Fibroblast of lung (primary cell): ENCODE measurements around the gene HTD2.

Source experiments
- EZH2 ChIP-seq: IDR thresholded peaks from 2 replicates; pipeline ENCODE4 v1.5.1; 2012; ENCODE audit warnings: low read length, control low read depth, mild to moderate bottlenecking; ENCODE audit errors: missing control alignments
- TF ChIP-seq, protein P1 (sequence below), 2 donors: IDR thresholded peaks in 1 of 2; conservative IDR thresholded peaks in 1 of 2; 1 replicate in 1 of 2; 2 replicates in 1 of 2; pipeline ENCODE4 v1.5.1; 2011 to 2012; ENCODE audit warnings: low read length in 2 of 2, control low read depth in 1 of 2, inconsistent platforms in 1 of 2, low read depth in 1 of 2, mild to moderate bottlenecking in 1 of 2

DNA sequence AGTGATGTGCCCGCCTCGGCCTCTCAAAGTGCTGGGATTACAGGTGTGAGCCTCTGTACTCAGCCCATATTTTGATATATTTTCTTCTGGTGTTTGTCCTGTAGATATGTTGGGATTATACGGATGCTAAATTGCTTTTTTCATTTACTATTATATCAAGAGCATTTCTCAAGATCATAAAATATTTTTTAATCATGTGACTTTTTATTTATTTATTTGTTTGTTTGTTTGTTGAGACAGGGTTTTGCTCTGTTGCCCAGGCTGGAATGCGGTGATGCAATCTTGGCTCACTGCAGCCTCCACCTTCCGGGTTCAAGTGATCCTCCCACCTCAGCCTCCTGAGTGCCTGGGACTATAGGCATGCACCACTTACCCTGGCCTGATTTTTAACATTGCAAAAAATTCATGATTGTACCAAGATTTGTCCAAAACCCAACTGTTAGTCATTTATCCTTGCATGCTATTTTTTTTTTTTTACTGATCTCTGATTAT is 23.6 kb downstream of the HTD2 start:
- TF ChIP-seq, protein P1, sequence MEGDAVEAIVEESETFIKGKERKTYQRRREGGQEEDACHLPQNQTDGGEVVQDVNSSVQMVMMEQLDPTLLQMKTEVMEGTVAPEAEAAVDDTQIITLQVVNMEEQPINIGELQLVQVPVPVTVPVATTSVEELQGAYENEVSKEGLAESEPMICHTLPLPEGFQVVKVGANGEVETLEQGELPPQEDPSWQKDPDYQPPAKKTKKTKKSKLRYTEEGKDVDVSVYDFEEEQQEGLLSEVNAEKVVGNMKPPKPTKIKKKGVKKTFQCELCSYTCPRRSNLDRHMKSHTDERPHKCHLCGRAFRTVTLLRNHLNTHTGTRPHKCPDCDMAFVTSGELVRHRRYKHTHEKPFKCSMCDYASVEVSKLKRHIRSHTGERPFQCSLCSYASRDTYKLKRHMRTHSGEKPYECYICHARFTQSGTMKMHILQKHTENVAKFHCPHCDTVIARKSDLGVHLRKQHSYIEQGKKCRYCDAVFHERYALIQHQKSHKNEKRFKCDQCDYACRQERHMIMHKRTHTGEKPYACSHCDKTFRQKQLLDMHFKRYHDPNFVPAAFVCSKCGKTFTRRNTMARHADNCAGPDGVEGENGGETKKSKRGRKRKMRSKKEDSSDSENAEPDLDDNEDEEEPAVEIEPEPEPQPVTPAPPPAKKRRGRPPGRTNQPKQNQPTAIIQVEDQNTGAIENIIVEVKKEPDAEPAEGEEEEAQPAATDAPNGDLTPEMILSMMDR (conservative IDR thresholded peaks at IDR 0.05 in 1 of 2, IDR thresholded peaks at IDR 0.05 in 1 of 2; ENCODE audit: low read depth in 1 of 2, low read length in 2 of 2): no peak
- TF ChIP-seq EZH2: no peak
